ENCODE measurements around the gene HLA-C.
"Not testable (repeated sequence)": the region's sequence is repeated elsewhere in the genome, so short reads cannot be mapped to it uniquely, and the experiment has no call there.

HLA-C gene

GRCh38 chr6:31243508-31243907, 28.4 kb downstream of the HLA-C start:
- TF ChIP-seq POLR2AphosphoS5 (IDR thresholded peaks at IDR 0.05; ENCODE audit: borderline replicate concordance, low read depth, low read length): no peak
- TF ChIP-seq EZH2 (IDR thresholded peaks at IDR 0.05): no peak
- TF ChIP-seq FOXP2 (optimal IDR thresholded peaks at IDR 0.05; ENCODE audit: control extremely low read depth, extremely low read length, insufficient read depth): no peak
- H3K4me3 ChIP-seq: peak overlapping the region; percentile 43; the same call in 1 of the 2 replicates

GRCh38 chr6:31239854-31240253, 32.0 kb downstream of the HLA-C start:
- Histone ChIP-seq H3K27ac (no peak overlapping the region), H3K4me3 (no peak overlapping the region), H3K36me3 (ENCODE audit: insufficient read depth, low read length) (no peaks in the 10 kb centered on the region), H3K9ac (ENCODE audit: insufficient read length) (no peak overlapping the region), H3K9me3 (ENCODE audit: low read depth, low read length) (no peaks in the 10 kb centered on the region)
- DNase-seq (ENCODE audit: low read depth, low spot score): no peak
- no peak for TF ChIP-seq EZH2 (IDR thresholded peaks at IDR 0.05)

More at GRCh38 chr6:31243508-31243907, 28.4 kb downstream of the HLA-C start:
- peak overlapping the region; percentile 55 for H3K9ac ChIP-seq (ENCODE audit: insufficient read length)
- H3K36me3 ChIP-seq (ENCODE audit: insufficient read depth, low read length): no peaks in the 10 kb centered on the region
- peak overlapping the region; percentile 89 for H3K27ac ChIP-seq
- DNase-seq (ENCODE audit: low read depth, low spot score): peak; percentile 56
- no peaks in the 10 kb centered on the region; the same call in 1 of the 2 replicates for H3K9me3 ChIP-seq (ENCODE audit: low read depth, low read length)

- not testable (repeated sequence) for H3K4me3 ChIP-seq; H3K36me3 ChIP-seq (ENCODE audit: insufficient read depth, low read length); DNase-seq (ENCODE audit: low read depth, low spot score); H3K9me3 ChIP-seq (ENCODE audit: low read depth, low read length); H3K9ac ChIP-seq (ENCODE audit: insufficient read length)
- peak overlapping the region; percentile 27; the same call in 1 of the 2 replicates for H3K27ac ChIP-seq
Observed at GRCh38 chr6:31234101-31234500, 37.8 kb downstream of the HLA-C start.

- DNase-seq (ENCODE audit: low read depth, low spot score): no peak
- H3K27ac ChIP-seq: no peak overlapping the region
- TF ChIP-seq FOXP2 (optimal IDR thresholded peaks at IDR 0.05; ENCODE audit: control extremely low read depth, extremely low read length, insufficient read depth) (no peak), POLR2AphosphoS5 (IDR thresholded peaks at IDR 0.05; ENCODE audit: borderline replicate concordance, low read depth, low read length) (no peak)
- no peaks in the 10 kb centered on the region for H3K36me3 ChIP-seq (ENCODE audit: insufficient read depth, low read length)
- no peaks in the 10 kb centered on the region for H3K9me3 ChIP-seq (ENCODE audit: low read depth, low read length)
- H3K4me3 ChIP-seq: no peak overlapping the region
- no peak overlapping the region for H3K9ac ChIP-seq (ENCODE audit: insufficient read length)
Observed at GRCh38 chr6:31228476-31228875, 43.4 kb downstream of the HLA-C start.

- Histone ChIP-seq H3K27ac (no peak overlapping the region), H3K4me3 (no peak overlapping the region), H3K36me3 (ENCODE audit: insufficient read depth, low read length) (no peaks in the 10 kb centered on the region), H3K9me3 (ENCODE audit: low read depth, low read length) (no peaks in the 10 kb centered on the region), H3K9ac (ENCODE audit: insufficient read length) (no peak overlapping the region)
- TF ChIP-seq POLR2AphosphoS5 (IDR thresholded peaks at IDR 0.05; ENCODE audit: borderline replicate concordance, low read depth, low read length) (no peak), EZH2 (IDR thresholded peaks at IDR 0.05) (no peak), FOXP2 (optimal IDR thresholded peaks at IDR 0.05; ENCODE audit: control extremely low read depth, extremely low read length, insufficient read depth) (no peak)
- DNase-seq (ENCODE audit: low read depth, low spot score): no peak
Observed at GRCh38 chr6:31227143-31227542, 44.7 kb downstream of the HLA-C start.

GRCh38 chr6:31225735-31226134, 46.2 kb downstream of the HLA-C start:
- TF ChIP-seq FOXP2 (optimal IDR thresholded peaks at IDR 0.05; ENCODE audit: control extremely low read depth, extremely low read length, insufficient read depth): no peak
- no peak for TF ChIP-seq POLR2AphosphoS5 (IDR thresholded peaks at IDR 0.05; ENCODE audit: borderline replicate concordance, low read depth, low read length)
- no peak for TF ChIP-seq EZH2 (IDR thresholded peaks at IDR 0.05)
- H3K9me3 ChIP-seq (ENCODE audit: low read depth, low read length): no peaks in the 10 kb centered on the region

GRCh38 chr6:31222496-31222895, 49.4 kb downstream of the HLA-C start:
- Histone ChIP-seq H3K9me3 (ENCODE audit: low read depth, low read length) (no peaks in the 10 kb centered on the region), H3K27ac (no peak overlapping the region), H3K36me3 (ENCODE audit: insufficient read depth, low read length) (no peaks in the 10 kb centered on the region), H3K4me3 (no peak overlapping the region), H3K9ac (ENCODE audit: insufficient read length) (no peak overlapping the region)
- DNase-seq (ENCODE audit: low read depth, low spot score): no peak
- TF ChIP-seq POLR2AphosphoS5 (IDR thresholded peaks at IDR 0.05; ENCODE audit: borderline replicate concordance, low read depth, low read length): no peak

More at GRCh38 chr6:31225735-31226134, 46.2 kb downstream of the HLA-C start:
- no peak overlapping the region for H3K9ac ChIP-seq (ENCODE audit: insufficient read length)
- no peak for DNase-seq (ENCODE audit: low read depth, low spot score)
- no peak overlapping the region for H3K4me3 ChIP-seq
- H3K36me3 ChIP-seq (ENCODE audit: insufficient read depth, low read length): no peaks in the 10 kb centered on the region
- no peak overlapping the region for H3K27ac ChIP-seq

All from SK-N-MC (cell line).